IPS DF 4.7 (cell line): ENCODE measurements around the gene HERC3.

Experiments used
- DNase-seq: peaks from one replicate; pipeline ENCODE4 v3.0.0-alpha.2; 2013; ENCODE audit warnings: low spot score; ENCODE audit errors: extremely low read depth

The HERC3 gene

GRCh38 chr4:88659055-88659889 lies 67.0 kb downstream of the HERC3 start:
- DNase-seq, result peak; percentile 49

- no peak for DNase-seq
These were observed 67.6 kb downstream of the HERC3 start for GRCh38 chr4:88659890-88660208.

- DNase-seq, result no peak
These were observed 68.4 kb downstream of the HERC3 start for GRCh38 chr4:88660446-88661294.

GRCh38 chr4:88661739-88662138 lies 69.5 kb downstream of the HERC3 start:
- DNase-seq, result no peak

- DNase-seq, result no peak
These were observed 80.7 kb downstream of the HERC3 start for GRCh38 chr4:88672987-88673386.

- no peak for DNase-seq
These were observed 81.6 kb downstream of the HERC3 start for GRCh38 chr4:88673886-88674285.

- no peak for DNase-seq
These were observed 82.3 kb downstream of the HERC3 start for GRCh38 chr4:88674565-88674964.

- DNase-seq, result no peak
These were observed 82.7 kb downstream of the HERC3 start for GRCh38 chr4:88674979-88675378.

GRCh38 chr4:88675543-88675942 lies 83.3 kb downstream of the HERC3 start:
- DNase-seq, result no peak

- no peak for DNase-seq
These were observed 88.9 kb downstream of the HERC3 start for GRCh38 chr4:88681209-88681608.

GRCh38 chr4:88690355-88690754 lies 98.1 kb downstream of the HERC3 start:
- DNase-seq, result no peak

GRCh38 chr4:88693792-88694191 lies 101.5 kb downstream of the HERC3 start:
- no peak for DNase-seq

GRCh38 chr4:88696630-88697029 lies 104.3 kb downstream of the HERC3 start:
- DNase-seq, result no peak

- DNase-seq, result no peak
These were observed 104.9 kb downstream of the HERC3 start for GRCh38 chr4:88697141-88697540.

GRCh38 chr4:88697588-88698329 lies 105.5 kb downstream of the HERC3 start, which contains the start of gene NAP1L5:
TSS of gene NAP1L5 (minus strand) at chr4:88697829. CDS start at chr4:88697754, 75 bp downstream.
- DNase-seq, result no peak

- DNase-seq, result no peak
These were observed 106.2 kb downstream of the HERC3 start for GRCh38 chr4:88698519-88698918.

GRCh38 chr4:88702782-88703181 lies 110.5 kb downstream of the HERC3 start:
- DNase-seq, result no peak

- no peak for DNase-seq
These were observed 112.9 kb downstream of the HERC3 start for GRCh38 chr4:88705223-88705622.

- no peak for DNase-seq
These were observed 113.7 kb downstream of the HERC3 start for GRCh38 chr4:88705805-88706492.

- peak; percentile 22 for DNase-seq
These were observed 114.3 kb downstream of the HERC3 start for GRCh38 chr4:88706574-88706973.

- DNase-seq, result no peak
These were observed 117.7 kb downstream of the HERC3 start for GRCh38 chr4:88709989-88710388.
